H9 (cell line): ENCODE measurements around the gene RILPL1. TPM values are rescaled to one million over a fixed set of nuclear protein-coding genes. Genes with fewer than 3 reads are reported as not detected.

Experiments
- DNase-seq: peaks from one replicate; pipeline ENCODE4 v3.0.0-alpha.2; 2017
- H2AFZ ChIP-seq: one replicate; pipeline ENCODE4 v1.6.1; 2013; ENCODE audit warnings: mild to moderate bottlenecking, low read length, control low read depth, moderate library complexity
- H2AK5ac ChIP-seq: 2 replicates; pipeline ENCODE4 v1.6.1; 2013; ENCODE audit warnings: low read length, control low read depth, mixed read lengths; ENCODE audit not compliant: insufficient read length
- H2BK120ac ChIP-seq: one replicate; pipeline ENCODE4 v1.6.1; 2013; ENCODE audit warnings: low read depth, mild to moderate bottlenecking, low read length, control low read depth, inconsistent platforms; ENCODE audit not compliant: poor library complexity, severe bottlenecking
- H2BK12ac ChIP-seq: 2 replicates; pipeline ENCODE4 v1.6.1; 2013; ENCODE audit warnings: low read length, control low read depth, mixed read lengths, low read depth; ENCODE audit not compliant: insufficient read length
- H2BK15ac ChIP-seq: 2 replicates; pipeline ENCODE4 v1.6.1; 2013; ENCODE audit warnings: low read depth, low read length, control low read depth
- H2BK20ac ChIP-seq: one replicate; pipeline ENCODE4 v1.6.1; 2013; ENCODE audit warnings: low read depth, mild to moderate bottlenecking, low read length, control low read depth, inconsistent platforms; ENCODE audit not compliant: poor library complexity, severe bottlenecking
- H2BK5ac ChIP-seq: 2 replicates; pipeline ENCODE4 v1.6.1; 2013; ENCODE audit warnings: low read length, control low read depth, mixed read lengths; ENCODE audit not compliant: insufficient read length
- H3K14ac ChIP-seq: 2 replicates; pipeline ENCODE4 v1.6.1; 2013; ENCODE audit warnings: low read length, control low read depth; ENCODE audit not compliant: insufficient read depth
- H3K18ac ChIP-seq: 2 replicates; pipeline ENCODE4 v1.6.1; 2013; ENCODE audit warnings: low read depth, mild to moderate bottlenecking, mixed read lengths, low read length, control low read depth; ENCODE audit not compliant: insufficient read length
- H3K23ac ChIP-seq: 2 replicates; pipeline ENCODE4 v1.6.1; 2013; ENCODE audit warnings: low read length, control low read depth, mixed read lengths, low read depth; ENCODE audit not compliant: insufficient read length
- H3K23me2 ChIP-seq: 2 replicates; pipeline ENCODE4 v1.6.1; 2013; ENCODE audit warnings: low read depth, mild to moderate bottlenecking, mixed read lengths, low read length, control low read depth; ENCODE audit not compliant: insufficient read length, poor library complexity, severe bottlenecking
- H3K27ac ChIP-seq: 2 replicates; pipeline ENCODE4 v1.5.1; 2013; ENCODE audit warnings: low read length, control low read depth, mixed read lengths, low read depth; ENCODE audit not compliant: insufficient read length
- H3K27me3 ChIP-seq: 2 replicates; pipeline ENCODE4 v1.6.1; 2013; ENCODE audit warnings: low read length, control low read depth, inconsistent platforms; ENCODE audit not compliant: insufficient read depth
- H3K4ac ChIP-seq: 2 replicates; pipeline ENCODE4 v1.6.1; 2013; ENCODE audit warnings: low read depth, mild to moderate bottlenecking, control low read depth, inconsistent platforms, low read length, moderate library complexity
- H3K4me1 ChIP-seq: 2 replicates; pipeline ENCODE4 v1.6.1; 2013; ENCODE audit warnings: low read length, control low read depth, inconsistent platforms; ENCODE audit not compliant: insufficient read depth
- H3K4me2 ChIP-seq: 2 replicates; pipeline ENCODE4 v1.6.1; 2013; ENCODE audit warnings: low read length, control low read depth, mixed read lengths; ENCODE audit not compliant: insufficient read length, insufficient read depth
- H3K56ac ChIP-seq: 2 replicates; pipeline ENCODE4 v1.6.1; 2013; ENCODE audit warnings: low read depth, mild to moderate bottlenecking, mixed read lengths, low read length, control low read depth; ENCODE audit not compliant: insufficient read length
- H3K79me1 ChIP-seq: 2 replicates; pipeline ENCODE4 v1.6.1; 2013; ENCODE audit warnings: low read depth, mild to moderate bottlenecking, moderate library complexity, low read length, control low read depth, inconsistent platforms; ENCODE audit not compliant: insufficient read depth, poor library complexity, severe bottlenecking
- H3K79me2 ChIP-seq: 2 replicates; pipeline ENCODE4 v1.6.1; 2013; ENCODE audit warnings: low read length, control low read depth, inconsistent platforms; ENCODE audit not compliant: insufficient read depth
- H3K9ac ChIP-seq: 2 replicates; pipeline ENCODE4 v1.6.1; 2013; ENCODE audit warnings: low read length, control low read depth, mixed read lengths; ENCODE audit not compliant: insufficient read length; ENCODE audit errors: extremely low read depth
- H3K9me3 ChIP-seq: one replicate; pipeline ENCODE4 v1.6.1; 2013; ENCODE audit warnings: low read depth, low read length, inconsistent platforms; ENCODE audit not compliant: control insufficient read depth
- H3T11ph ChIP-seq: one replicate; pipeline ENCODE4 v1.6.1; 2013; ENCODE audit warnings: mild to moderate bottlenecking, low read length, control low read depth, inconsistent platforms
- H4K20me1 ChIP-seq: one replicate; pipeline ENCODE4 v1.6.1; 2013; ENCODE audit not compliant: control insufficient read depth, insufficient read length, insufficient read depth
- H4K5ac ChIP-seq: 2 replicates; pipeline ENCODE4 v1.6.1; 2013; ENCODE audit warnings: low read depth, mild to moderate bottlenecking, mixed read lengths, low read length, control low read depth; ENCODE audit not compliant: insufficient read length
- H4K8ac ChIP-seq: replicated peaks from 2 replicates; pipeline ENCODE4 v1.6.1; 2013; ENCODE audit warnings: low read length, control low read depth, mixed read lengths, low read depth; ENCODE audit not compliant: insufficient read length
- H4K91ac ChIP-seq: 2 replicates; pipeline ENCODE4 v1.6.1; 2013; ENCODE audit warnings: low read depth, mild to moderate bottlenecking, moderate library complexity, mixed read lengths, low read length, control low read depth; ENCODE audit not compliant: insufficient read length
- H3K27ac Mint-ChIP-seq, 3 experiments: 2 replicates in 2 of 3; 3 replicates in 1 of 3; pipeline ENCODE4 v1.8.0; 2020 to 2021; ENCODE audit warnings: mixed read lengths in 3 of 3, mild to moderate bottlenecking in 1 of 3, moderate library complexity in 1 of 3
- H3K27me3 Mint-ChIP-seq: 2 replicates; pipeline ENCODE4 v1.8.0; 2021; ENCODE audit warnings: low read depth, mild to moderate bottlenecking, moderate library complexity, mixed read lengths
- H3K36me3 Mint-ChIP-seq, 3 experiments: 2 replicates in 2 of 3; 3 replicates in 1 of 3; pipeline ENCODE4 v1.8.0; 2020 to 2021; ENCODE audit warnings: low read depth in 3 of 3, mixed read lengths in 3 of 3; ENCODE audit not compliant: insufficient read depth in 1 of 3
- H3K4me1 Mint-ChIP-seq, 2 experiments: 2 replicates each; pipeline ENCODE4 v1.8.0; 2020; ENCODE audit warnings: mixed read lengths in 2 of 2
- H3K4me3 Mint-ChIP-seq, 2 experiments: 2 replicates in 1 of 2; 3 replicates in 1 of 2; pipeline ENCODE4 v1.8.0; 2020 to 2021; ENCODE audit warnings: mild to moderate bottlenecking in 2 of 2, mixed read lengths in 2 of 2, moderate library complexity in 1 of 2
- H3K9me3 Mint-ChIP-seq, 2 experiments: 2 replicates in 1 of 2; 3 replicates in 1 of 2; pipeline ENCODE4 v1.8.0; 2020; ENCODE audit warnings: mild to moderate bottlenecking in 2 of 2, mixed read lengths in 2 of 2, moderate library complexity in 1 of 2
- CTCF ChIP-seq: fragments of 200-600 bp; sonication (generic); conservative IDR thresholded peaks from 3 replicates; pipeline ENCODE4 v1.8.0; 2021; ENCODE audit warnings: antibody characterized with exemption, mild to moderate bottlenecking
- WGBS: extraction: QIAGEN DNeasy Blood & Tissue Kit; methylation state at CpG from one replicate; pipeline ENCODE4 v1.1.7; 2013; ENCODE audit warnings: missing lambda C conversion rate, low lambda C conversion rate, mixed read lengths; ENCODE audit not compliant: insufficient read length; ENCODE audit errors: extremely low coverage; 5-methylcytosine and 5-hydroxymethylcytosine counted together
- total RNA-seq: library from RNA; stranded (reverse); gene quantifications from 2 replicates; pipeline ENCODE4 v1.2.1, GENCODE V29; 2021

Gene RILPL1
- total RNA-seq, 1 experiment from 2014 or later: 8.1 TPM

GRCh38 chr12:123578243-123578642 is 44.7 kb upstream of the RILPL1 start:
- no peaks in the 10 kb centered on the region for H4K20me1 ChIP-seq
- no peak overlapping the region for H2BK120ac ChIP-seq
- no peak overlapping the region for H2BK5ac ChIP-seq
- H3K56ac ChIP-seq: no peak overlapping the region
- no peak for DNase-seq
- no peak overlapping the region for H2AK5ac ChIP-seq
- H3K4me1 ChIP-seq: no peaks in the 10 kb centered on the region
- H3K9ac ChIP-seq: no peak overlapping the region
- H3T11ph ChIP-seq: no peak overlapping the region
- Mint-ChIP-seq H3K4me1 (peaks cover 5 to 6% of the 10 kb centered on the region in 2 experiments), H3K9me3 (no peaks in the 10 kb centered on the region; a peak in 1 of 5 replicates), H3K27me3 (peaks cover 5% of the 10 kb centered on the region; the same call in 1 of the 2 replicates), H3K27ac (no peak overlapping the region), H3K36me3 (peaks cover 0 to 8% (median 6%) of the 10 kb centered on the region in 3 experiments; a peak in 4 of 7 replicates), H3K4me3 (no peak overlapping the region)
- H2AFZ ChIP-seq: no peak overlapping the region
- H3K4me2 ChIP-seq: no peak overlapping the region
- no CpG with 5 or more reads among the region's 3 CpGs for WGBS
- H2BK20ac ChIP-seq: no peak overlapping the region
- H2BK12ac ChIP-seq: no peak overlapping the region
- no peak overlapping the region for H3K4ac ChIP-seq
- H3K27me3 ChIP-seq: no peaks in the 10 kb centered on the region
- TF ChIP-seq CTCF: no peak
- H3K18ac ChIP-seq: no peak overlapping the region
- H3K23ac ChIP-seq: no peak overlapping the region
- H4K5ac ChIP-seq: no peak overlapping the region
- no peak overlapping the region for H3K14ac ChIP-seq
- H4K8ac ChIP-seq: no peak overlapping the region
- no peaks in the 10 kb centered on the region for H3K79me1 ChIP-seq
- no peaks in the 10 kb centered on the region for H3K9me3 ChIP-seq
- H2BK15ac ChIP-seq: no peak overlapping the region
- no peaks in the 10 kb centered on the region; the same call in 1 of the 2 replicates for H3K79me2 ChIP-seq
- no peak overlapping the region for H4K91ac ChIP-seq
- H3K23me2 ChIP-seq: peaks cover 2% of the 10 kb centered on the region
- no peak overlapping the region for H3K27ac ChIP-seq
